ENCODE data around the gene STXBP4. TPM values are rescaled to one million over a fixed set of nuclear protein-coding genes. Genes with fewer than 3 reads are reported as not detected.

The STXBP4 gene
- polyA plus RNA-seq, 12 donors, result 3.0 to 7.3 (median 6.3) TPM; not detected in 1

DNA sequence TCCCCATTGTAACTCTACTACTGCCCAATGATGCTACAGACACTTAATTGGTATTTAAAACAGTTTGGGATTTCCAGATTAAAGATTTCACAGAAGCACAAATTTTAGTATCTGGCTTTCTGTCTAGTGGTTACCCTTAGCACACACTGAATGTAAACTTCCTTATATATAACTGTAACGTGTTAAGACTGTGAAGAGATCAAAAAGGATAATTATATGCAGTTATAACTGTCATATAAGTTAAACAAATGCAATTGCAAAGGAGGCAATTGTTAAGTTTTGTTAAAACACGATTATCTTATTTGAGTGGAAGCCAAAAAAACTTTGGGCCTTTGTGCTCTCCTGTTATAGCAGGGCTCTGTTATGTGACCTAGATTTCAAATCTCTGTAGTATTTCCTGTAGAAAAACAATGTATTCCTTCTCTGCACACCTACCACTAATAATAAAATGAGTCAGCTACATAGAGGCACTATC is 147.9 kb downstream of the STXBP4 start:
- DNase-seq, result no peak

DNA sequence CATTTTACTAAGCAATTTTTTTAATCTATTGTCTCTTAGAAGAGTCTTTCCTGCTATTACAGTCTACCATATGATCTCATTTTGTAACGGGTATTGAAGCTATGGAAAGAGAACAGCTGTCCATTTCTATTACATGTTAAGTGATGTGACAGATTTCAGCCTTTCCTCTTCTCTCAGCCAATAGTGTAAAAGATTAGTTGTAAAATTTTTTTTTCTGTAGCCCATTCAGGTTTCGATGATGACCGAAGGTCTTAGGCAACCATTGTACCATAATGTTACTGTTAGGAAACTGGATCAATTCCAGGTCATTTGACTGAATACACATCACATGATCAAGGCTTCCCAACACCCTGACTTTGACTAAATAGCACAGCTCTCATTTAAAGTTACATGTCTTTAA is 148.6 kb downstream of the STXBP4 start:
- no peak for DNase-seq

DNA sequence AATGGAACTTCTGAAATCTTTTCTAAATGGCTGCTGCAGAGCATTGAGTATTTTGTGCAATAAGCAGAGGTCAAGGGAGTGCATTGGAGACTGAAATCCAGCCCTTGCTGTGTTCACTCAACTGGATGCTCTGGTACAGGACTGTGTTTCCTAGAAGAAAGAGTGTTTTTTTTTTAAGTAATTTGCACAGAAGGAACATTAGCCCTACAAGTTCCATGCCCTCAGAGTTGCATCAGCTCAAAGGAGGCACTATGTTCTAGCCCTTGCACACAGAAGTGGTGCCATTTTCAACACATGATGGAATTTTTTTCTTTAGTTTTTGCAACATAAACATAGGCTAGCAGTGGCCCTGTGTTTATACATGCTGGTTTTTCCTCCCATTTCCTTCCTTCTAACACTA is 152.1 kb downstream of the STXBP4 start:
- no peak for DNase-seq

DNA sequence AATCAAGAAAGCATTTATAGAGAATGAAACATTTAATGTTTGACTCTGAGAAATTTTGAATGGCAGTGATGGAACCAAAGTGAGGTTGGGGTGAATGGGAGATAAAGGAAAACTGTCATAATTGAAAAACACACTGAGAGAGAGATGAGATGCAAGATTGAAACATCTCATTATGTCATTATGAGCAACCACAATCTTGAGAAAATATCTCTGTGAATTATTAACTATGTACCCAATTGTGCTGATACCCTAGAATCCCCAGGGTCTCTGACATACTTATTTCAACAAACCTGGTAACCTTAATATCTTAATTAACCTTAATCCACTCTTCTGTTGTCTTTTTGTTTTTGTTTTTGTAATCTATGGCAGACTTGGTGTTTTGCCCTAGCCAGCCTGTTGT is 152.7 kb downstream of the STXBP4 start:
- no peak for DNase-seq

DNA sequence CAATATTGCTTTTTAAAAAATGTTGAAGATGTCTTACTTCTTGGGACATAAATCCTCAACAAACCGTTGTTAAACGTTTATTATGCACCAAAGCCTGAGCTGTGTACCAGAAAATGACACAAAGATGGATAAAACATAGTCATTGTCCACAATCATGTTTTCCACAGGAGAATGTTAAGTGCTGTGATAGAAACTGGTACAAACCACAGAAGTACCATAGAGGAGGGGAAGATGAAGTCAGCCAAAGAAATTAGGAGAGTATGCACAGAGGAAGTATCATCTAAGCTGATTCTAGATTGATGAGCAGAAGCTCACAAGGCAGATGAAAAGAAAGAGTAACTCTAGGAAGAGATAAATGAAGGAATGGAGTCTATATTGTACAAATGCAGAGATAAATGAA is 153.5 kb downstream of the STXBP4 start:
- no peak for DNase-seq

DNA sequence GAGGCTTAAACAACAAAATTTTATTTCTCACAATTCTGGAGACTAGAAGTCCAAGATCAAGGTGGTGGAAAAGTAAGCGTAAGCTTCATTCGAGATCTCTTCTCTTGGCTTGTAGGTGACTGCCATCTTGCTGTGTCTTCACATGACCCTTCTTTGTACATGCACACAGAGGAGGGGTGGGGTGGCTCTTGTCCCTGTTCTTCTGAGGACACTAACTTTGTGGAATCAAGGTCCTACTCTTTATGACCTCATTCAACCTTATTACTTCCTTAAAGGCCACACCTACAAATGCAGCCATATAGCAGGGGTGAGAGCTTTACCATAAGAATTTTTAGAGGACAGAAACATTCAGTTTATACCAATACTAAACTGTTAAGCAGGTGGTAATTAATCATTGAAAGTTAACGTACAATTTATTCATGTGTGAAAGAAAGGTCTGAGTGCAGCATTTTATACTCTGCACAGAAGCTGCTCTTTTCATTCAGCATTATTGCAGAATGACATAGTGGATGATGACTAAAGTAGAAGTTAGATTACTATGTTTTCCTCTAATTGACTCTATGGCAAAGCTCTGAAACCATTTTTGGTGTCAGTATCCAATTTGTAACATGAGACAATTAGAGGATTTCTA is 156.3 kb downstream of the STXBP4 start:
- DNase-seq, result no peak

DNA sequence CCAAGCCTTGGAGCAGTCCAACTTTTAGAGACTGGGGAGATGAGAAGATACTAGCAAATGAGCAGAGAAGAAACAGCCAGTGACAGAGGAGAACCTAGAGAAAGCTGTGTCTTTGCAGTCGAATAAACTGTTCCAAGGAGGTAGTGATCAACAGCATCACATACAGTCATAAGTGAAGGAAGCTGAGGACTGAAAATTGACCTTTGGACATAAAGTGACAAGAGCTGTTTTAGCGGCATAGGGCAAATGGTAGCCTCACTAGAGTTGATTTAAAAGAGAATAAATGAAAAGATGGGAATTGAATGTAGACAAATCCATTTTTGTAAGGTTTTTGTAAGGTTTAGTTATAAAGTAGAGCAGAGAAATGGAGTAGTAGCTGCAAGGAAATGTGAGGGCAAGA is 165.0 kb downstream of the STXBP4 start:
- DNase-seq, result no peak

DNA sequence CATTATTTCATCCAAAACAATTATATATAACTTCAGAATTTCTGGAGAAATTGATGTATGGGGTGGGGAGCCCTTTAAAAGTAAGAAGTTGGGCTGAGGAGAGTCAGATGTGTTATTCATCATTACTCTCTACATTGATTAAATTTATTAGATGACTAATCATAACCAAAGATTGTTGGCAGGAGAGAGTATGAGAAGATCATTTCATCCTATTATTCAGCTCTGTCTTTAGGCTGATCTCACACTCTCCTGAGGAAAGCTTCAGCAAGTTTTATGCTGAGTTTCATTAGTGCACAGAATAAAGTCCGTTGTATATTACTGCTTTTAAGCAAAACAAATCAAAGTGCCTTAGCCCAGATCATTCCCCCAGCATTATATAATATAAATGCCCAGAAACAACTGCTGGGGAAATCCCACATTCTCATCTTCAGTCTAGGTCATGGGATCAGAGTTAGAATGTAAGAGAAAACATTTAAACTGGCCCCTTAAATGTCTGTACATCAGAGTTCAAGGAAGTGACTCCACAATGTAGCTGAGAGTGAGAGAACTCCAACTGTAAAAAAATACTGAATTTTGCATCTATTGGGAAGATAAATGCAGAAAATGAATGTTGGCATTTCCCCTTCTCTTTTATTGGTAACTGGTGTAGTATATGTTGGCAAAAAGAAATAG is 166.1 kb downstream of the STXBP4 start:
- no peak for DNase-seq

DNA sequence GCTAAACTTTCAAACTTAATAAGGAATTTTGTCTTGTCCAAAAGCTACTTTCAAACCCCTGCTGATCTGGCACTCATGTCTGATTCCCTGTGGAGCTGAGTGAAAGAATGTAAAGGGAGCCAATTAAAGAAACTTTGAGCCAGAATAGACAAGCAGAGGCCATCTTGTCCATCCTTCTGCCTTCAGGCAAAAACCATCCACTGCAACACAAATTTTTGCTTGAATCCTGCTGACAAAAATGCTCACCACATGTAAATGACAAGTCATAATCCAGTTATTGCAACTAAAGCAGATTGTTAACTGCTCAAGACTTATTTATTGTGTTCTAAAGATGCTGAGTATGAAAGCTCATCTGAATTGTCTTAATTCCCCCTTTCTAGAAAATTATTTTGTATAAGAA is 172.2 kb downstream of the STXBP4 start:
- no peak for DNase-seq

DNA sequence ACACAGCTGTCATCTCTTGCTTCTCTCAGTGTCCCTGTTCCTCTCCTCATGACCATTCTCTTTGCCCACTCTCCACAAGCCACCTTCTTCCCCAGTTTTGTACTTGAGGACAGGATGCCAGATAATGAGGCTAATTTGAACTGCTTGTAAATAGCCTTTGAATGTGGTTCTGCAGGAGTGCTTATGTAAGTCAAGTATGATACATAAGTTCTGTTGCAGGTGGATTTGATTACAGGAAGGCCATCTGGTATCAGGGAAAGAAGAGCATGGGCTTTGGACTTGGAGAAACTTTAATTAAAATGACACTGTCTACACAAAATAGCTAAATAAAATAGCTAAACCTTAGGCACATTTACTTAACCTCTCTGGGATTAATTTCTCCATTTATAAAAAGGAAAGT is 176.0 kb downstream of the STXBP4 start:
- no peak for DNase-seq

DNA sequence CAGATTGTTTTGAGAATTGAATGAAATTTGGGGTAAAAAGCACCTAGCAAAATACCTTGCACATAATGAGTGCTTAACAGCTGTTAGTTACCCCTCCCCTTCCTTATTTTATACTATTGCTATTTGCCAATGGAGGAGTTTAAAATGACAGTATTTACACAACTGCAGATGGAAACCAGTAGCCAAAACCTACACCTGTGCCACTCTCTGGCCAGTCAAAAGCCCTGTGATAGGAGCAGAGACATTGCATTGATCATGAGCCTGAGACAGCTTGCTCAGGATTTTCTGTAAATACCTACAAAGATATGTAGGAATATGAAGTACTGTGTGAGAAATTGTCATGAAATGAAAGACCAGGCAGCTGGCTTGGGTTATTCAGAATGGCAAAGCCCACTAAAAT is 180.9 kb downstream of the STXBP4 start:
- DNase-seq, result no peak

DNA sequence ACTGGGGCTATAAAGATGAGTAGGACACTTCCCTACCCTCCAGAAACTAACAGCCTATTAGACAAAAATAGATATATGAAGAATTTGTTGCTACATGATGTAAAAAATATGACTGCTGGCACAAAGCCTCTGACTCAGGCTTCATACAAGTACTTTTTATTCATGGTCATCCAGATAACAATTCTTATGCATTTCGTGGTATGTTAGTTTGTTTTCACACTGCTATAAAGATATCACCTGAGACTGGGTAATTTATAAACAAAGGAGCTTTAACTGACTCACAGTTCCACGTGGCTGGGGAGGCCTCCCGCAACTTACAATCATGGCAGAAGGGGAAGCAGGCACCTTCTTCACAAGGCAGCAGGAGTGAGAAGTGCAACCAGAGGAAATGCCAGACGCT is 183.7 kb downstream of the STXBP4 start:
- no peak for DNase-seq

DNA sequence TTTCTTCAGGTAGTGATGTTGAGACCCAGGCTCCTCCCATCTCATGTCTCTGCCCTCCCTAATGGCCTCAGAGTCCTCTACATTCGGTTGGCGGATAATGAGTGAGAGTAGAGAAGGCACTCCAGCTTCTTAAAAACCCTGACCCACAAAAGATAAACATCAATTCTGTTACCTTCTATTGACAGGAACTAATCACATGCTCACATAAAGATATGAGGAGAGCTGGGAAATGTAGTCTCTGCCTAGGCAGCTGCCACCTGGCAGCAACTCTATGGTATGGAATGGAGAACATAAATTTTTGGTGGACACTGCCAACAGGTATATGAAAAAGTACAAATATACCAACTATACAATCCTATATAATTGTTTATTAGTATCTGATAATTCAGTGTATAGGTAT is 185.5 kb downstream of the STXBP4 start:
- no peak for DNase-seq

DNA sequence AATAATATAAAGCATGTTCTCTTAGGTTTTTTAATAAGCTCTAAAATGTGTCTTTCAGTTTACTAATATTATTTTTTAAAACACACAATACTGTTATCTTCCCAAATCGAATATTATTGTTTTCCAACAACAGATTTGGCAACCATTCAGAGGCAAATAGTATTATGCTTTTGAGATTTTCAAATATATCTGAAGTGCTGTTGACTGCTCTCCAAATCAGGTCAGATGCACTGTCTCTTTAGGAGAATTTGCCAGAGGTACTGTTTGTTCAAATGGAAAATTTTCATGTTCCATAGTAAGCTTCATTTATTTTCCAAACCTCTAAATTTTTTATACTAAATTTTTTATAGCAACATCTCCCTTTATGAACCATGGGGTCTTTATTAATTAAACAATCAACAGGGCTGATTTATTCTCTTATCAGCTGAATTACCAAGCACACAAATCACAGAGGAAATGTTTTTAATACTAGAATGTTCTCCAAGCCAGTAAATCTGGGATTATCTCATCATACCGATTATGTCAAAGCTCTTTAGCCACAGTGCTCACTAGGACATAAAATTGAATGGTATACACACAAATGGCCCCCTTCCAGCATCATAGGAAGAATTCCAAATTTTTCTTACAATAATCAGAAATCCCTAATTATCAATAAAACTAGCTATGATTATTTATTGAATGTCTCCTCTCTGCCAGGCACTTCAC is 187.4 kb downstream of the STXBP4 start:
- DNase-seq, result no peak

DNA sequence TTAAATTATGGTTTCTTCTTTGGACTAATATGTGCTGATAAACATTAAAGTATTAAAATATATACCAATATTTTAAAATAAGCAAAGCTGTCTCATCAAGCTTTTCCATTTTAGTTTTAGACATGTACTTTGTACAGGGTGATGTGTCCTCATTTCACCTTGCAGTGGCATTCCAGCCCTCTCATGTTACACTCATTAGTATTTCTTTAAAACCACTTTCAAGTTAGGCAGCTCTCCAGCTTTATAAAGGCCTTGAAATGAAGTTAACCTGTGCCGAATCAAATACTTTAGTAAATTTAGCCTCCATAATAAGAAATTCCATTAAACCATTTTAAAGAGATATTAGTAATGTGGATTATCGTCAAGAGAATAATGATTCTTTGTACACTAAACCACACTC is 188.6 kb downstream of the STXBP4 start:
- DNase-seq, result no peak

DNA sequence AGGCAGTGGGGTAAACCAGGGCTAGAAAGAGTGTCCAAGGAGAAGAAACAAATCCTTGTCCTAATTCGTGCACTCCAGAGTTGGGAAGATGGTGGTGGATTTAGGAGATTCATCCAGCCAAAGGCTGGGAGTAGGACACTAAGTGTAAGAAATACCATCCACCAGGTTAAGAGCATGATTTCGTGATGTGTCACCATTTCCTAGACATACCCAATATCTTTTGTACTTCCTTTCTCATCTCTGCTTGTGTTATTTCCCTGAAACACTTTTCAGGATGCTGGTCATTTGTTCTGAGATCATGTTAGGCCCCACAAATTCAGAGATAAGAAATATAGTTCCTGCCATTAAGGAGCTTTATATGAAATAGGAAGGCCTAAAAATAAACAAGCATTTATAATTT is 189.9 kb downstream of the STXBP4 start:
- no peak for DNase-seq

DNA sequence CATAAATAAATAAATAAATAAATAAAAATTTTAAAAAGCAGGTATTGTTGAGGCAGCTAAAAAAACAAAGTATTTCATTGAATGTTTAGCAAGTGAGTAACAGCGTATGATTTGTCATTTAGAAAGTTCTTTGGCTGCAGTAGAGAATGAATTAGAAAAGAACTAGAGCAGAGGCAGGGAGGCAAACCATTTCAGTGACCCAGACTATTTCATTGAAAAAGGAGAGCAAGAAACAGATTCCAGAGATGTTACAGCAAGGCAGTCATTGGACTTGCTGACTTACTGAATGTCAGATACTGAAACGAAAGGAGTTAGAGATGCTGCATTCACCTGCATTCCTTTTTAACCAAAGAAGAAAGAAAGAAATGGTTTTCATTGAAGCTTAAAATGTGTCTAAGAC is 190.7 kb downstream of the STXBP4 start:
- no peak for DNase-seq

DNA sequence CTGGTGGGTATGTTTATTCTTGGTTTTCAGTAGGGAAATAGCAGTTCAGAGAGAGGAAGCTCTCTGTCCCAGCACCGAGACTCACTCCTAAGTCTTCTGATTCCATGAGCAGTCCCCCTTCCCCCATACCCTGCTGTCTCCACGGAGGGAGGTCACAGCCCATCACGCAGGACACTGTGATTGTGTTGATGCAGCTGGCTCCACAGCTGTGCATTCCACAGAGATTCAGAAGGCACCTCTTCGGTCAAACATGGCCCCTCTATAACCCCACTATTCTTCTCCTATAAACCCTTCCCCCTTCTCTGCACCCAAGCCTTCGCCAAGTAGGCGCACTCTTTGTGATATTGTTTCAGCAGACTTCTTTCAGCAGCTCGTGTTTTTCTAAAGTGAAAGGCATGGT is 191.9 kb downstream of the STXBP4 start:
- no peak for DNase-seq

DNA sequence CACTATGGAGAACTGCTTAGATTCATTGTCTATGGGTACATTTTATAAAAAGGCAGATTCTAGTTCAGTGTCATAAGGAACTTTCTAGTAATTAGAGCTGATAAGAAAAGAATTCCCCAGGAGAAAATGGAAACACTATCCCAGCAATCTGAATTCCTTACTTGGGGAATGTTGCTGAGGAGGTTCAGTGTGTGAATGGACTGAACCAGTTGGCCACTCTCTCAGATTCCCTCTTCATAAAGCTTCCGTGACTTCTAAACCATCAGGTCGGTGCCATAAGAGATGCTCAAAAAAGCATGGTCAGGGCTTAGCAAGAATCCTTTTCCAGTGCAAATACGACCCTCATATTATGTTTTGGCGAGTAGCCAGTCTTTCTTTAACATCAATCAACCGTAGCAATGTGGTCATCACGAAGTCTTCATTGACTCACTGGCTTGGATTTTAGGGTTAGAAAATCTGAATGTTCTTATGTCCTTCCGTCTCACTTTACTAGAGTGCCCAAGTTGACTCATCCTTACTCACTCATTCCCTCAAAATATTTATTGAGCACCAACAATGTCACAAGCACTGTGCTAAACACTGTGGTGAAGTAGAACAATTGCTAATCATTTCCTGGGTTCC is 193.5 kb downstream of the STXBP4 start:
- no peak for DNase-seq

DNA sequence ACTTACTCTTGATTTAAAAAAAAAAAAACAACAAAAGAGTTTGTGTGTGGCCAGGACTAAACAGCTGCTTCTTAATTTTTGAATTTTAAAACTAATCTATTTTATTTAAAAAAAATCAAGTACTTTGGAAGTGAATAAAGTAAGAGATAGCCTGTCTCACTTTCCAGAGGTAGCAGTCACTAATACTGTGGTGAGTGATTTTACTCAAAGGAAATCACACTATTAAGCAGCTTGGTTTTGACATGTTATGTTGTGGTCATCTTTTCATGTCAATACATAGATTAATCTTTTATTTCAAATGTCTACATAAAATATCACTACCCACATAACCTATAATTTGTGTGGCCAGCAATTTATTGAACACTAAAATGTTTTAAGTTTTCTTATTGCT is 194.0 kb downstream of the STXBP4 start:
- no peak for DNase-seq

DNA sequence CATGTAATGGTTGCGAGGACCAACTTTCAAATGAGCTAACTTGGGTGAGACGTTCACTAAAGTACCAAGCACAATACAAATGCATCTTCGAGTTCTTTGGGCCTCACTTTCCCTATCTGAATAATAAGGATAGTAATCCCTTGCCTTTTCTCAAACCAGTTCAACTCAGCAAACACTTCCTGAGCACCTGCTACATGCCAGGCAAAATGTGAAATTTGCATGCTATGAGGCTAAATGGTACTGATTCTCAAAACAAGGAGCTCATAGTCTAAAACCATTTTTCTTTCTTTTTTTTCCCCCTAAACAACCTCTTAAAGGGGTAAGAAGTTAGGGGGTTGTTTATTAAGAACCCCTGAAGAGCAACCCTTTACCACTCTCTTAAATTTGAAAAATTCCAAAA is 194.8 kb downstream of the STXBP4 start:
- no peak for DNase-seq

DNA sequence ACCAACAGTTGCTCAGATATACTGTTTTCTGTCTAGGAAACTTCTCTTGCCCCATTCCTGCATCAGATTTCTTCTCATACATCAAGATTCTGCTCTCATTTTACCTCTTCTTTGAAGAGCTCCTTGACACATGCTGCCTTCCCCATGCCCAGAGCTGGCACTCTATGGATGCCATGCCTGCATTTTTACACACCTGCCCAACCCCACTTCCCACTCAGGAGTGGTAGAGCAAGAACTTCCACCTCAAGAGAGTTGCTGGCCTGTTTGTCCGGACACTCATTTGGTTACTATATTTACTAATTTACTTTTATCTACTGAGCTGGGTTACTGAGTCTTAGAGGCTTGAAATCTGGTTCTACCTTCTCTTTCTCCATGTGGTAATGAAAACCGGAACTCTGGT is 197.9 kb downstream of the STXBP4 start:
- no peak for DNase-seq
